ENCODE results near the gene RNASE12.

DNA sequence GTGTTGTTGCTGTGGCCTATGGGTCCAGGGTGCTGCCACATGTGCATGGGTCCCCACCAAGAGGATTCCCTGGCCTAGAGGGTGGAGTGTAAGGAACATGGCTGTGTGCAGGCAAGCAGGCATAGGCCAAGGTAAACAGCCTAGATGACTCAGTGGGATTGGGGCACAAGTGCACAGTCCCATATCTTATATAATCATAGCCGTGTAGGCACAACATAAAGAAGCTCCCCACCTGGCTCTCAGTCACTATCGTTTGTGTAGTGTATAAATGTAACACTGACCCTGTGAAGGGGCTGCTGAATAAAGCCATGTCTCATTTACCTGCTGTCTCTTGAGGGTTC is 15.7 kb upstream of the RNASE12 start:
- TF ChIP-seq, protein P1, sequence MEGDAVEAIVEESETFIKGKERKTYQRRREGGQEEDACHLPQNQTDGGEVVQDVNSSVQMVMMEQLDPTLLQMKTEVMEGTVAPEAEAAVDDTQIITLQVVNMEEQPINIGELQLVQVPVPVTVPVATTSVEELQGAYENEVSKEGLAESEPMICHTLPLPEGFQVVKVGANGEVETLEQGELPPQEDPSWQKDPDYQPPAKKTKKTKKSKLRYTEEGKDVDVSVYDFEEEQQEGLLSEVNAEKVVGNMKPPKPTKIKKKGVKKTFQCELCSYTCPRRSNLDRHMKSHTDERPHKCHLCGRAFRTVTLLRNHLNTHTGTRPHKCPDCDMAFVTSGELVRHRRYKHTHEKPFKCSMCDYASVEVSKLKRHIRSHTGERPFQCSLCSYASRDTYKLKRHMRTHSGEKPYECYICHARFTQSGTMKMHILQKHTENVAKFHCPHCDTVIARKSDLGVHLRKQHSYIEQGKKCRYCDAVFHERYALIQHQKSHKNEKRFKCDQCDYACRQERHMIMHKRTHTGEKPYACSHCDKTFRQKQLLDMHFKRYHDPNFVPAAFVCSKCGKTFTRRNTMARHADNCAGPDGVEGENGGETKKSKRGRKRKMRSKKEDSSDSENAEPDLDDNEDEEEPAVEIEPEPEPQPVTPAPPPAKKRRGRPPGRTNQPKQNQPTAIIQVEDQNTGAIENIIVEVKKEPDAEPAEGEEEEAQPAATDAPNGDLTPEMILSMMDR (IDR thresholded peaks at IDR 0.05): no peak
- no peak for TF ChIP-seq POLR2A (IDR thresholded peaks at IDR 0.05)
